Fibroblast of villous mesenchyme (primary cell): ENCODE data around the gene SMARCC2. TPM values are rescaled to one million over a fixed set of nuclear protein-coding genes. Genes with fewer than 3 reads are reported as not detected.

ENCODE experiments used
- DNase-seq: peaks from one replicate; pipeline ENCODE4 v3.0.0-alpha.2; 2010; ENCODE audit warnings: low read depth
- H3K4me3 ChIP-seq: 2 replicates; pipeline ENCODE4 v1.5.1; 2011; ENCODE audit warnings: low read depth, mild to moderate bottlenecking, low read length
- CTCF ChIP-seq: IDR thresholded peaks from 2 replicates; pipeline ENCODE4 v1.5.1; 2012; ENCODE audit warnings: low read depth, mild to moderate bottlenecking, low read length; ENCODE audit not compliant: insufficient read depth
- total RNA-seq: library from RNA; depleted of rRNA; stranded (reverse); fragments of >200 nt; gene quantifications from 2 replicates; pipeline ENCODE4 v1.2.3, GENCODE V29; 2012

Gene SMARCC2
- total RNA-seq, 1 donor: 67.8 TPM

GRCh38 chr12:56213878-56214277 is 24.6 kb upstream of the SMARCC2 start:
- no peak for TF ChIP-seq CTCF
- DNase-seq: no peak
- H3K4me3 ChIP-seq: no peak overlapping the region

- no peak for TF ChIP-seq CTCF
- no peak overlapping the region for H3K4me3 ChIP-seq
- no peak for DNase-seq
These were observed 23.1 kb upstream of the SMARCC2 start for GRCh38 chr12:56212361-56212760.

GRCh38 chr12:56208006-56208405 is 18.7 kb upstream of the SMARCC2 start:
- no peak overlapping the region for H3K4me3 ChIP-seq
- TF ChIP-seq CTCF: no peak
- no peak for DNase-seq

- no peak overlapping the region for H3K4me3 ChIP-seq
- TF ChIP-seq CTCF: peak; percentile 73
- DNase-seq: peak; percentile 59
These were observed 17.3 kb upstream of the SMARCC2 start for GRCh38 chr12:56206452-56207166.

- TF ChIP-seq CTCF: no peak
- no peak overlapping the region for H3K4me3 ChIP-seq
- no peak for DNase-seq
These were observed 16.2 kb upstream of the SMARCC2 start for GRCh38 chr12:56205445-56205844.

- DNase-seq: no peak
These were observed 15.0 kb upstream of the SMARCC2 start for GRCh38 chr12:56204275-56204674.

More at GRCh38 chr12:56204275-56204674, 15.0 kb upstream of the SMARCC2 start:
- no peak overlapping the region for H3K4me3 ChIP-seq
- TF ChIP-seq CTCF: no peak
